HL-60/S4 treated with retinoic acid at 250 ng/mL for 4 days and 3 days (cell line): ENCODE data around the gene LRRTM4.

Source experiments
- in situ Hi-C: fragments of 300-500 bp; cut with MboI; formaldehyde crosslinking; loops from 2 replicates; pipeline ENCODE4 v1.7.0; 2022; ENCODE audit warnings: low sequenced_read_pairs

The LRRTM4 gene

GRCh38 chr2:77009307-77009706 is 512.9 kb downstream of the LRRTM4 start:
- in situ Hi-C loops, result no loop called here

GRCh38 chr2:77008853-77009252 is 513.3 kb downstream of the LRRTM4 start:
- in situ Hi-C loops, result no loop called here

GRCh38 chr2:77007686-77008085 is 514.5 kb downstream of the LRRTM4 start:
- in situ Hi-C loops, result no loop called here

- in situ Hi-C loops, result no loop called here
Measured at GRCh38 chr2:77005522-77005921, 516.7 kb downstream of the LRRTM4 start.

- in situ Hi-C loops, result no loop called here
Measured at GRCh38 chr2:77001895-77002294, 520.3 kb downstream of the LRRTM4 start.

GRCh38 chr2:76998704-76999103 is 523.5 kb downstream of the LRRTM4 start:
- in situ Hi-C loops, result no loop called here

- in situ Hi-C loops, result no loop called here
Measured at GRCh38 chr2:76998152-76998551, 524.0 kb downstream of the LRRTM4 start.

- in situ Hi-C loops, result no loop called here
Measured at GRCh38 chr2:76997296-76997695, 524.9 kb downstream of the LRRTM4 start.

- in situ Hi-C loops, result no loop called here
Measured at GRCh38 chr2:76985387-76986136, 536.6 kb downstream of the LRRTM4 start.

GRCh38 chr2:76984359-76984758 is 537.8 kb downstream of the LRRTM4 start:
- in situ Hi-C loops, result no loop called here

- in situ Hi-C loops, result no loop called here
Measured at GRCh38 chr2:76980067-76980787, 541.9 kb downstream of the LRRTM4 start.

GRCh38 chr2:76977846-76978727 is 544.1 kb downstream of the LRRTM4 start:
- in situ Hi-C loops, result no loop called here

GRCh38 chr2:76975752-76976151 is 546.4 kb downstream of the LRRTM4 start:
- in situ Hi-C loops, result no loop called here

- in situ Hi-C loops, result no loop called here
Measured at GRCh38 chr2:76973610-76974009, 548.6 kb downstream of the LRRTM4 start.

- in situ Hi-C loops, result no loop called here
Measured at GRCh38 chr2:76965772-76966171, 556.4 kb downstream of the LRRTM4 start.

- in situ Hi-C loops, result no loop called here
Measured at GRCh38 chr2:76958749-76959148, 563.4 kb downstream of the LRRTM4 start.

GRCh38 chr2:76953733-76954347 is 568.3 kb downstream of the LRRTM4 start:
- in situ Hi-C loops, result no loop called here

- in situ Hi-C loops, result no loop called here
Measured at GRCh38 chr2:76946631-76947145, 575.5 kb downstream of the LRRTM4 start.

GRCh38 chr2:76940559-76940958 is 581.6 kb downstream of the LRRTM4 start:
- in situ Hi-C loops, result no loop called here

GRCh38 chr2:76938153-76938552 is 584.0 kb downstream of the LRRTM4 start:
- in situ Hi-C loops, result no loop called here

GRCh38 chr2:76932550-76932949 is 589.6 kb downstream of the LRRTM4 start:
- in situ Hi-C loops, result no loop called here
